ENCODE measurements around the gene FCAMR. TPM values are rescaled to one million over a fixed set of nuclear protein-coding genes. Genes with fewer than 3 reads are reported as not detected.
A peak's percentile ranks its signal among the peaks of the same experiment; 100 is the strongest.

Gene FCAMR
- total RNA-seq, 4 donors from 2014 or later, result 0.85 to 1.5 (median 0.88) TPM; not detected in 1

DNA sequence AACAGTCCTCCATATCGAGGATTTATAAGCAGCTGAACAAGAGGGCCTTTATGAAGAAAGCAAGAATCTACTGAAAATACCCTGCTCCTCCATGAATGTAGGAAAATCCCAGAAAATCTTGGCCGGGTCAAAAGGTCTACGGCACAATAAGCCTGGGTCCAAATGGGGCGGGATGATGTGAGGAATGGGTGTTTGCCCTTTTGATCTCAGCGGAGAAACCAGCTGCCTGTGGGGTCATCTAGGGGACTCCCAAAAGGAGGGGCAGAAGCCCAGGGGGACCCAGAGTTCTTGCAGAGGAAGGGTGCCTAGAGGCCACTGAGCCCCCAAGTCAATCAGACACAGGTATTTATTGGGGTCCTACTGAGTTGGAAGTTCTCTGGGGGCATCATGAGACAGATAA is 12.6 kb downstream of the FCAMR start:
- DNase-seq, result no peak
- no peaks in the 10 kb centered on the region for H3K36me3 ChIP-seq
- H3K4me1 ChIP-seq, result peaks cover 0 to 31% (median 3%) of the 10 kb centered on the region in 4 donors
- no peak for TF ChIP-seq POLR2A (IDR thresholded peaks at IDR 0.05)
- no peak for TF ChIP-seq CTCF (IDR thresholded peaks at IDR 0.05)
- H3K27ac ChIP-seq, result no peak overlapping the region
- no peaks in the 10 kb centered on the region for H3K9me3 ChIP-seq
- no peaks in the 10 kb centered on the region for H3K27me3 ChIP-seq
- H3K4me3 ChIP-seq, result no peak overlapping the region

- H3K9me3 ChIP-seq, result no peaks in the 10 kb centered on the region
- peak overlapping the region in 1 of 4 donors; percentile 51 for H3K27ac ChIP-seq
- peaks cover 0 to 44% (median 3%) of the 10 kb centered on the region in 4 donors for H3K4me1 ChIP-seq
- no peak for TF ChIP-seq CTCF (IDR thresholded peaks at IDR 0.05)
- no peak for TF ChIP-seq POLR2A (IDR thresholded peaks at IDR 0.05)
- no peak overlapping the region for H3K4me3 ChIP-seq
- no peaks in the 10 kb centered on the region for H3K36me3 ChIP-seq
- DNase-seq, result peak in 1 of 3 donors; percentile 73
- H3K27me3 ChIP-seq, result no peaks in the 10 kb centered on the region
Observed at GRCh38 chr1:206955476-206956451, 14.5 kb downstream of the FCAMR start.

DNA sequence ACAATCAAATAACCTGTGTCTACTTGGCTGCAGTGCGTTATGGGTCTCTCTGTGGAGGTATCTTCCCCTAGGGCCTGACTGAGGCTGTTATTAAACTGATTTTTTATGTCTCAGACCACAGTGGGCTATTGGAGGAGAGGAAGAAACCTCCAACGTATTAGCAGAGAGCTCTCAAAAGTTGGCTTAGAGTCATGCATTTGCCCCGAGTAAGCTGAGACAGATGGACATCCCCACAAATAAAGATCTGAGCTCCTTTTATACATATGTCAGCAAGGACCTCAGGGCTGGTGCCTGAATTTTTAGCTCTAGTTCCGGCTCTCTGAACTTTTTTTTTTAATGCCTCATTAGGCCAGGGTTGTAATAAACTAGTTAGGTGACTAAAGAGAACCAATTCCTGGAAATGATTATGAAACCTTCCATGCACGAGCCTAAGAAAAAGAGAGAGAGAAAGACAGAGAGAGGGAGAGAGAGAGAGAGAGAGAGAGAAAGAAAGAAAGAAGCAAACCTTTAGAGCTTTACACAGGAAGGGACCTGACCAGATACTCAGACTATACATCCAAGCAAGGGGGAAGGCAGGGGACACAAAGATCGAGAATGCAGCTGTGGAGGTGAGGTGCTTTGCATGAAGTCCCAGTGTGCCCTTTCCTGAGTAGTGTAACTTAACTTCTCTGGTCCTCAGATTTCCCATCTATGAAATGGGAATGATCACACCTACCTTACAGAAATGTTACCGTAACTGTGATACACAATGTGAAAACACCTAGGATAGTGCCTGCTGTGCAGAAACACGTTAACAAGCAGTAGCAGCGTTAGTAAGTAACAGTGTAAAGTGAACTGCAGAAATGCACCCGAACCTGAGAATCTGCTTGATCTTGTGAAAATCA is 15.6 kb downstream of the FCAMR start:
- Histone ChIP-seq H3K27ac (peak overlapping the region in 2 of 4 donors; percentile 50 to 75), H3K27me3 (no peaks in the 10 kb centered on the region), H3K36me3 (no peaks in the 10 kb centered on the region), H3K4me3 (no peak overlapping the region), H3K4me1 (peaks cover 0 to 44% (median 3%) of the 10 kb centered on the region in 4 donors), H3K9me3 (no peaks in the 10 kb centered on the region)
- no peak for TF ChIP-seq POLR2A (IDR thresholded peaks at IDR 0.05)
- no peak for TF ChIP-seq CTCF (IDR thresholded peaks at IDR 0.05)
- no peak for DNase-seq

DNA sequence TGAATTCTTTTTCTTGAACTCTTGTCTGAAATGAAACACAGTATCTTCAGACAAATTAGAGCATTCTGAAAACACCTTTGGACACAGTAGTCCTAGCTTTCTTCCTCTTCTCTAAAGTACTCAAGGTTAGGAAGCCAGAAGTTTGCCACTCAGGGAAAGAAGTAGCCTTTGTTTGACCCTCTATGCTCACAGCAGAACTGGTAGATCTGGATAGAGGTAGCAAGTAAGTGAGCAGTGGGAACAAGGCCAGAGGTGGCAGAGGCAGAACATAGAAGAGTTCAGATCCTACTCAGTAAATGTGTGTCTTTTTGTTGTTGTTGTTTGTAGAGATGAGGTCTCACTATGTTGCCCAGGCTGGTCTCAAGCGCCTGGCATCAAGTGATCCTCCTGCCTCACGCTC is 16.6 kb downstream of the FCAMR start:
- no peaks in the 10 kb centered on the region for H3K36me3 ChIP-seq
- H3K4me3 ChIP-seq, result no peak overlapping the region
- peak overlapping the region in 3 of 4 donors; percentile 7 to 75 (median 50) for H3K27ac ChIP-seq
- TF ChIP-seq POLR2A (IDR thresholded peaks at IDR 0.05) (no peak), CTCF (IDR thresholded peaks at IDR 0.05) (no peak)
- H3K9me3 ChIP-seq, result no peaks in the 10 kb centered on the region
- DNase-seq, result no peak
- no peaks in the 10 kb centered on the region for H3K27me3 ChIP-seq
- H3K4me1 ChIP-seq, result peaks cover 0 to 44% (median 3%) of the 10 kb centered on the region in 4 donors

GRCh38 chr1:206953126-206953525 is 17.1 kb downstream of the FCAMR start:
- H3K27me3 ChIP-seq, result no peaks in the 10 kb centered on the region
- peak overlapping the region in 3 of 4 donors; percentile 7 to 75 (median 50) for H3K27ac ChIP-seq
- no peaks in the 10 kb centered on the region for H3K9me3 ChIP-seq
- peaks cover 0 to 46% (median 3%) of the 10 kb centered on the region in 4 donors for H3K4me1 ChIP-seq
- no peak overlapping the region for H3K4me3 ChIP-seq
- DNase-seq, result no peak
- TF ChIP-seq POLR2A (IDR thresholded peaks at IDR 0.05), result no peak
- no peak for TF ChIP-seq CTCF (IDR thresholded peaks at IDR 0.05)
- H3K36me3 ChIP-seq, result no peaks in the 10 kb centered on the region

Measured in Peyer's patch (tissue), 4 donors.